GM13976 (cell line): ENCODE results near the gene ANAPC4.

Experiments used
- DNase-seq: peaks from one replicate; pipeline ENCODE4 v3.0.0; 2012; ENCODE audit warnings: low spot score
- in situ Hi-C: fragments of 300-500 bp; cut with MboI; formaldehyde crosslinking; loops from one replicate; pipeline ENCODE4 v1.12.0; 2022; ENCODE audit warnings: low sequenced_read_pairs, mixed read lengths, inconsistent platforms; ENCODE audit not compliant: unreplicated experiment
- TF ChIP-seq, protein P1 (sequence below): IDR thresholded peaks from 2 replicates; pipeline ENCODE4 v1.5.1; 2012; ENCODE audit warnings: borderline replicate concordance, mild to moderate bottlenecking; ENCODE audit not compliant: insufficient read depth; ENCODE audit errors: extremely low read depth, missing control alignments, control extremely low read depth

The ANAPC4 gene

DNA sequence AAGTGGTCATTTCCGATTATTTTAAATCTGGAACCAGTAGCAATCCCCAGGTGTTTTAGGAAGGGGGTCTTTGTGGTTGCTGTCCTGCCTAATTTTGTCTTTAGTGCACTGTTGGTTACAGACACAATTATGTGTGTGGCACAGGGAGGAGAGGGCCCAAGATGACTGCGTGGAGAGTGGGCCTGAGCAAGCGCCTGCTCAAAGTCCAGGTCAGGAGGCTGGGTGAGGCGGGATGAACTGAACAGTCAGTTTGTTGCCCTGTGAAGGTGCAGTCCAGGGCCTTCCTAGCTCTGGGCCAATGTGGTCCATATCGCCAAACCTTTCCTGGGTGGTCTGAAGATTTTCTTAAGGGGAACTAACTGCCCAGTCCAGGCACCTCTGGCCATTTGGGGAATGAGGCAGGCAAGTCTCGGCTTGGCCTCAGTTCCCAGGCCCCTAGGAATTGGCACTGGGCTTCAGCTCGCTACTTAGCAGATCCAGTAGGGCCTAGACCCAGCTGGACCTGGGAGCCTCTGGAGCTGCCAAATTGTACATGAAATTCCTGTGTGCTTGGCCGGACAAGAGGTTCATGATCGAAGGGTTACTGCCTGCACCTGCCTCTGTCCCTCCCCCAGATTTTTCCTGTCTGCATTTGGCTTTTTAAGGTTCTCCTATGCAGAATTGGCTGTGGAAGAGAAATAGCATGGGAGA is 47.6 kb downstream of the ANAPC4 start:
- DNase-seq: no peak
- in situ Hi-C loops: loop anchor here (25.0 kb wide), 1 partner anchor 338 kb away; no protein-coding TSS in a partner anchor
- TF ChIP-seq, protein P1, sequence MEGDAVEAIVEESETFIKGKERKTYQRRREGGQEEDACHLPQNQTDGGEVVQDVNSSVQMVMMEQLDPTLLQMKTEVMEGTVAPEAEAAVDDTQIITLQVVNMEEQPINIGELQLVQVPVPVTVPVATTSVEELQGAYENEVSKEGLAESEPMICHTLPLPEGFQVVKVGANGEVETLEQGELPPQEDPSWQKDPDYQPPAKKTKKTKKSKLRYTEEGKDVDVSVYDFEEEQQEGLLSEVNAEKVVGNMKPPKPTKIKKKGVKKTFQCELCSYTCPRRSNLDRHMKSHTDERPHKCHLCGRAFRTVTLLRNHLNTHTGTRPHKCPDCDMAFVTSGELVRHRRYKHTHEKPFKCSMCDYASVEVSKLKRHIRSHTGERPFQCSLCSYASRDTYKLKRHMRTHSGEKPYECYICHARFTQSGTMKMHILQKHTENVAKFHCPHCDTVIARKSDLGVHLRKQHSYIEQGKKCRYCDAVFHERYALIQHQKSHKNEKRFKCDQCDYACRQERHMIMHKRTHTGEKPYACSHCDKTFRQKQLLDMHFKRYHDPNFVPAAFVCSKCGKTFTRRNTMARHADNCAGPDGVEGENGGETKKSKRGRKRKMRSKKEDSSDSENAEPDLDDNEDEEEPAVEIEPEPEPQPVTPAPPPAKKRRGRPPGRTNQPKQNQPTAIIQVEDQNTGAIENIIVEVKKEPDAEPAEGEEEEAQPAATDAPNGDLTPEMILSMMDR: no peak

DNA sequence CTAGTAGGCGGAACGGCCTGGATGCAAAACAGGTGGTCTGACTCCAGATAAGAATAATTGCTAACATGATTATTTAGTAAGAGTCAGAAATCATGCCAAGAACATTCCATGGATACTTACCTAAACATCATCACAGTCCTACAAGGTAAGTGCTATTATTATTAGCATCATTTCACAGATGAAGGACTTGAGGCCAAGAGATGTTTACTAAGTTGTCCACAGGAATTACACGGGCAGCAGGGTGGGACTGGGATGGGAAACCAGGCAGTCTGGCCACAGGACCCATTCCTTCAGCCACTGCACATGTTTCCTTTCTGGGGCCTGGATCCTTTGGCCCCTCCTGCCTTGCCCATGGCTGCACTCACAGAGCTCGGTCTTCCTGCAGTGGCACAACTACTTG is 48.3 kb downstream of the ANAPC4 start:
- DNase-seq: no peak
- TF ChIP-seq, protein P1: no peak
- in situ Hi-C loops: loop anchor here (25.0 kb wide), 1 partner anchor 337 kb away; no protein-coding TSS in a partner anchor

DNA sequence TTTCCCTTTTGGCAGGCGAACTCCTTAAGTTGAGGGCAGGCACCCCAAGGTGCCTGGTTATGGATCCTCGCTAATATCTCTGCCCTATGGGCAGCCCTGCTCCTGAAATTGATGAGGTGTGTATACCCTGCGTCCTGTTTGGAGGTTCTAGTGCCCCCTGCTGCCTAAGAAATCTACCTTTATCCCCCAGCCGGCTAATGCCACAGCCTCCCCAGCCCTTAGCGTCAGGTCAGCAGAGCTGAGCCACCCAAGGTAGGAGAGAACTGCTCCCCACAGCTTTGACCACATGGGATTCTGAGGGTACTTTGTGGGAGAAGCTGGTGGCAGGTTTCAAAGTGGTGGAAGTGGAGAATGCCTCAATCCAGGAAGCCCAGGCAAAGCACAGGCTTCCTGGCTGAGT is 50.8 kb downstream of the ANAPC4 start:
- TF ChIP-seq, protein P1: no peak
- in situ Hi-C loops: loop anchor here (25.0 kb wide), 1 partner anchor 334 kb away; no protein-coding TSS in a partner anchor
- no peak for DNase-seq

DNA sequence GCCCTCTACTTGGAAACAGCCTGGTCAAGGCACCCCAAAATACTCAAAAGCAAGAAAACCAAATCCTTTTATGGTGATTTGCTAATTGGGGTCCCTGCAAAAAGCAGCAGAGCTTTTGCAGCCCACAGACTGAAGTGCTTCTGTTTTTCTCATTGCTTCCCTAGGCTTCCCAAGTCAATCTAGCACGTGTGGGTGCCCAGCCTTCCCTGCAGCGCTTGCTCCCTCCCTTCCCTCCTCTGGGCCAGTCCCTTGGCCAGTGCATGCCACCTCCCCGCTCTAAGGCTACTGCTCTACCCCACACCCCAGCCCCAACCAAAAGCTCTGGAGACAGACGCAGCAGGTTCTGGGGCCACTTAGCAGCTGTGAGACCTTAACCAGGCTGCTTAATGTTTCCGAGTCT is 53.6 kb downstream of the ANAPC4 start:
- in situ Hi-C loops: loop anchor here (25.0 kb wide), 1 partner anchor 332 kb away; no protein-coding TSS in a partner anchor
- TF ChIP-seq, protein P1: no peak
- DNase-seq: no peak

DNA sequence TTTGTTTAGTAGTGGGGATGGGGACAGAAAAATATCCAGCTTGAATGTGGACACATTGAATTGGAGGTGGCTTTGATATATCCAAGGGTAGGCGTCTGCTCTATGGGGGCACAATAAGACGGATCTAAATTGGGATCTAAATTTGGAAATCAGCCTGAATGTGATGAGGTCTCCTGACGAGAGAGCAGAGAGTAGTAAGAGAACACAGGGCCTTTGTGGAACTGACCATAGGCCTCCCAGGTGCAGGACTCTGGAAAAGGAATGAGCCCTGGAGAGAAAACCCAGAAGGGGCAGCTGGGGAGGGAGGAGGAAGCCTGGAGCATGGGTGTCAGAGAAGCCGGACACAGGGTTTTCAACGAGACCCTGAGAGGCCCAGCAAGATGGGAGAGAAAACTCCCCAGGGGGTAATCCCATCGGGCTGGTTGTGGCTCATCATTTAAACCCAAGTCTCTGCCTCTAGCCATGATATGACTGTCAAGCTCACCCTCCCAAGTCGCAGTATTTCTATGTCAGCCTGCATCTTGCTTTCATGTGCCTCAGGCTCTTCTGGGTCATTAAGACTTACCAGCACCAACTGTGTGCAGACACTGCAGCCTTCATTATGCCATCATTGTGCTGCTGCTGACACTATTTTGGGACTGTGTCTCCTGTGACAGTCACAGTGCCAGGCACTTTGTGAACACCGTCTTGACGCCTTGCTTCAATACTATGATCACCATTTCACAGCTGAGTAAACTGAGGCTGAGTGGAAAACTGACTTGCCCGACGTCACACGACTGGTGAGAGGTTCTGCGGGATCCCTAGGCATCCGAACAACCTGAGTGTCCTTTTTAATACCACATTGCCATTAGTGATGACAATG is 57.1 kb downstream of the ANAPC4 start:
- DNase-seq: peak; percentile 10
- TF ChIP-seq, protein P1: no peak
- in situ Hi-C loops: loop anchor here (25.0 kb wide), 1 partner anchor 328 kb away; no protein-coding TSS in a partner anchor

DNA sequence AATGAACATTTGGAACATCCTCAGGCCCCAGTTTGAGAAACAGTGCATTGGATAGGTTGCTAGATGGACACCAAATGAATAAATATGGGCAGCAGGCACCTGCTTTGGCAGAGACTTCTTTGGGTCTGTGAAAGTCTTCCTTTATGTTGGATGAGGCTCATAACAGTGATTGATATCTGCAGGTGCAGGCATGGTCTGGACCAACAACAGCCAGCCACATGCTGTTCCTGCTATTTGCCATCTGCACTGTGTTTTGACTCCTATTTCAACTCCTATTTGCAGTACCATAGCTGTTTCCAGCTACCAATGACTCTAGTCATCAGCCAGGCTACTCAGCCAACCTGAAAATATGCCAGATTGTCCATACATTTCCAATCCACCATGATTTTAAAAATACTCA is 60.9 kb downstream of the ANAPC4 start:
- DNase-seq: no peak
- TF ChIP-seq, protein P1: no peak
- in situ Hi-C loops: loop anchor here (25.0 kb wide), 1 partner anchor 324 kb away; no protein-coding TSS in a partner anchor
